NCI-H2029 treated with DMSO at 0.1 percent for 48 hours (cell line): ENCODE measurements around the gene SHROOM4.

Source experiments
- DNase-seq: peaks from one replicate; lab custom pipeline; 2025; lab: John Stamatoyannopoulos, UW

Gene SHROOM4

DNA sequence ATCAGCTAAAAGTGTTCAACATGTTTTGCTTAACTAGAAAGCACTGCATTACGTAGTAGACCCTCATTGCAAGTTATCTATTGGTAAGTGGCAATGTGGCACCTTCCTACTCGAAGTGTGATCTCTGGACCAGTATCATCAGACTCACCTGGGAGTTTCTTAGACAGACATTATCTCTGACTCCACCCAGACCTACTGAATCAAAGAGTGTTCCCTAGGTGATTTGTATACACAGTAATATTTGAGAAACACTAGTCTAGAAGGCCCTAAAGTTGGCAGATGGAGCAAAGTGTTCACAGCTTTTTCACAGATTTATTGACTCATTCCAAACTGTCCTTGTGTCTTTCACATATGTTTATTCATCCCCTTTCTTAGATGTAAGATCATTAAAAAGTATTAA is 35.7 kb downstream of the SHROOM4 start:
- no peak for DNase-seq

DNA sequence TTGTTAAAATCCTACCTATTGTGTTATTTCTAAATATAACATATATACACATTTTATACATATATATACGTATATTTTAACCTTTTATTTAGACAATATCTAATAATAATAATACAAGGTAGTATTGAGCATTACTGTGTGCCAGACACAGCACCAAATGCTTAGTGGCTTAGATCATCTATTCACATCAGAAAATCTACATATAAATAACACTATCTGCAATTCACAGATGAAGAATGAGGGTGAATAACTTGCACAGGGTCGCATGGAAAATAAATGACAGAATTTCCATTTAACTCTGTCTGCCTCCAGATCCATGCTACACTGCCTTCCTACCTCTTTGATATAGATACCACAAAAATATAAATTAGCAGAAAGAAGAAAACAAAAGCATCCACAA is 37.7 kb downstream of the SHROOM4 start:
- DNase-seq, result no peak

DNA sequence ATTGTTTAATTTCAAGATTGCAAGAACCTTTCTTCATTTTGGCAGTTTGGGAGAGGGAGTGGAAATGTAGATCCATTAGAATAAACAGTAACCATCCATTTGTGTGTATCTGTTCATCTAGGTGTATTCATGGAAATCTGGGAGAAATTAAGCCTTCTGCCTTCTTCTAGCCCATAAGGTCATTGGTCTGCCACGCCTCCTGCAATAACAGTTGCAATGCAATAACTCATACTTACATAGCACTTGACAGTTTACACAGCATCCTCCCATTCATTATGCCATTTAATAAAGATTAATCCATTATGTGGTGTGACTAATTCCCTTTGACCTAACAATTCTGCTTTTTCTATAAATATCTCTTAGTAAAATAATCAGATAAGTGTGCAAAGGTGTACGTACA is 42.6 kb downstream of the SHROOM4 start:
- no peak for DNase-seq

DNA sequence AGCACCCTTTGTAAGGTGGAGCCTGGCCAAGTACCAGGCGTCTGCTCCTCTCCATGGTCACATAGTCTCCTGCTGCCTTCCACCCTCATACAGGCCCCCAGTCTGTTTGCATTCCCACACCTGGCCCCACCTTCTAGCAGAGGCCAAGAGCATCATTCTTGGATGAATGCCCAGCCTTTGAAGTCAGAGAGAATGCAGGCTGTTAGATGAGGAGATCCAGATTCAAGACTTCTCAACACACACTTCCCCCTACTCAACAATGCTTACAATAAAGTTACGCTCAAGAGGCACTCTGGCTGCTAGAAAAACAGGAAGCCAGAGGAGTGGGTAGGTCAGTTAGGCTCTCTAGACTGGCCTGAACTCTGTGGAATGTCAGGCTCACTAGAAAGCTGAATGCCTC is 43.3 kb downstream of the SHROOM4 start:
- no peak for DNase-seq

DNA sequence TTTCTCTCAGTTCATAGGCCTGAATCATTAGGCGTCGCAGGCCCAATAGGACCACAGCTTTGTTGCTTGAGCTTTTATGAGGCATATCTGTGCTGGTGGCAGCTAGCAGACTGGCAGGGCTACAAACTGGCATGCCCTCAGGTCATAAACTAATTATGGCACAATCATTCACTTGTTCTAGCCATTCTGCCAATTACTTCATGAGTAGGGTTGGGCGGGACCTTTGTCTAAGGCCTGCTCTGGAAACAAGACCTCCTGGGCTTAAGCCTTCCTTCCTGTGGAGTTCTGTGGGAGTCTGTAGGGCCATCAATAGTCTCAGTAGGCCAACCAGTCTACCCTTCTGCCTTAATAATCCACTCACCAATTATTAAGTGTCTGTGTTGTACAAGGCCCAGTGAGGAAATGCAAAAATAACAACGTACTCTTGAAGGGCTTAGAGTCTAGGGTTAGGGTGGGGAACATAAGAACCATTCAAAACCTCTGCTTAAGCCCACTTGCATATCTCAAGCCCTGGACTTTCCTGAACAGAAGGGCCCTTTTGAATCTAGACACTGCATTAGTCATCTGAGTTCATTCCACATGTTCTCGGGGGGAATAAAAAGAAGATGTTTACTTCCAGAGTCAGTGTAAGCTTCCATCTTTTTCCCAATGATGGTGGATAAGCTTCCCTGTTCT is 44.5 kb downstream of the SHROOM4 start:
- no peak for DNase-seq

DNA sequence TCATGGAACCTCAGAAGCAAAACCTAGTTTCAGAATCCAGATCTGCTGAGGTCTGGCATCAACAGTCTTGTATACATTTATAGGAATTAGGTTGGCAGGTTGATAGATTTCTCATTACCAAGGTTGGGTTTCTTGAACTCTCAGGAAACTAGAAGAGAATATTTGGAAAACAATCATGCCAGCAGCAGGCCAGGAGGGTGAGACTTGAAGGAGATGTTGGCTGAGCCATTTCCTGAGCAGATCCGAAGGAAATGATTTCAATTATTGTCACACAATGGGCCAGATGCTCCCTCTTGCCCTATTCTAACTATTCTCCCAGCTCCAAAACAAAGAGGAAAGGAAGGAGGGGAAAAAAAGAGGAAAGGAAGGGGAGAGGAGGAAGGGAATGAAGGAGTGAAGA is 45.2 kb downstream of the SHROOM4 start:
- DNase-seq, result no peak

DNA sequence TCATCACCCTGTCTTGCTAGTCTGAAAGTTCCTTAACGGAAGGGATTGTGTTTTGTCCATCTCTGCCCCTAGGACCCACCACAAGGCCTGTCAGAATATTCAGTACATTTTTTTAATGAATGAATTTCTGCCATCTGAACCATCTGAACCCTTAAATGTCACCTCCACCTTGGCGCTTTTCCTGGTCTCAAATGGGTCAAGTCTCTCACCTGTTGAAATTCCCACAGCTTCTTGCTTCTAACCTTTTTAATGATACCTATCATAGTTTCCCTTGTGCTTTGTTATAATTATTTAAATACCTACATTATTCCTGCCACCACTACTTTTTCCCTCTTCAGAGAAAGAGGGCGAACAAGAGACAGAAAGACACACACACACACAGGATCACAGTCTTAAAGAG is 48.0 kb downstream of the SHROOM4 start:
- no peak for DNase-seq

DNA sequence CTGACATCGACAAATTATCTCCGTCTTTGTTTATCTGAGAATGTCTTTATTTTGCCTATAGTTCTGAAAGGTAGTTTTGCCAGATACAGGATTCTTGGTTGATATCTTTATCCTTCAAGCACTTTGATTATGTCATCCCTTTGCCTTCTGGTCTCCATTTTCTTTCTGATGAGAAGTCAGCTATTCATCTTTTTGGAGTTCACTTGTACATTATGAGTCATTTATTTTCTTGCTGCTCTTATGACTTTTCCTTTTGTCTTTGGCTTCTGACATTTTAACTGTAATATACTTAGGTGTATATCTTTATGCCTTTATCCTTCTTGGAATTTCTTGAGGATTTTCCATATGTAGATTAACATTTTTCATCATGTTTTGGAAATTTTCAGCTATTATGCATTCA is 51.4 kb downstream of the SHROOM4 start:
- DNase-seq, result no peak

DNA sequence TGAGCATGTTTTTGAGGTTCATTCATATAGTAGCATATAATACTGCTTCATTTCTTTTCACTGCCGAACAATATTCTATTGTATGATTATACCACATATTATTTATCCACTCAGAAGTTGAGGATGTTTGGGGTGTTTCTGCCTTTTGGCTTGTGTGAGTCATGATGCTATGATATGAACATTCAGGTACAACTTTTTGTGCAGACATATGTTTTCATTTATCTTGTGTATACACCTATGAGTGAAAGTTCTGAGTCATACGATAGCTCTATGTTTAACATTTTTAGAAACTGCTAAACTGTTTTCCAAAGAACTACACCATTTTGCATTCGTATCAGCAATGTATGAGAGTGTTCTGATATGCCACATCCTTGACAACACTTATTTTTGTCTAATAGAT is 57.7 kb downstream of the SHROOM4 start:
- no peak for DNase-seq

DNA sequence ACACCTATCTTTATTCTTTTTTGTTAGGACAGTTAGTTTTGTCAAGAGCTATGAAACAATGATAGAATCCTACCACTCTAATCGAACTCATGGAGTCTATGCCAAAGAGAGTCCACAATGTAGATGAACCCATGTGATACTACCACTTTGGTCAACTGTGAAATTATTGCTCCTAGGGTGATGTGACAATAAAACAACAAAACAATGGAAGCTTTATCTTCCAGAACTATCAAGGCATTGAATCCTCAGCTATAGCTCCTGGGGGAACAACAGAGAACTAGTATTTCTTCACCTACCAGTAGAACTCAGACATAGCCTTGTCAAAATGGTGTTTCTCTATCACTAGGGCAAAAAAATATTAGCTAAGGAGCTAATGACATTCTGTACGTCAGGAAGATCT is 62.9 kb downstream of the SHROOM4 start:
- DNase-seq, result no peak

DNA sequence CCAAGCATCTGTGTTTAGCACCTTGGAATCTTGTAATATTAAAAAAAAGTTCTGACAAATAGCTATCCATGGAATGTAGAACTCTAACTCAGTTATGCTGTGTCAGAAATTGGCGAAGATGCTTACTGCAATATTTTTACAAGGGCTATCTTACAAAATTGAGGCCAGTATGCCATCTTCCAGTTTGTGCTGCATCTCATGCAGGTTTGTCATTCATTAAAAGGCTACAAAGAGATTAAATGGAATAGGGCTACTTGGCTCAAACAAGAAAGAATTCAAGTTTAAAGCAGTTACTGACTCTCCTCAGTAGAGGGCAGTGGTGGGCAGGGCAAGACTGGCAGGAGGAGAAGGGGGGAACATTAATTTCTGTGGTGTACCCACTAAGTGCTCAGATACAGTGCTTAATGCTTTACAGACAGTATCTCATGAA is 66.5 kb downstream of the SHROOM4 start:
- DNase-seq, result no peak

DNA sequence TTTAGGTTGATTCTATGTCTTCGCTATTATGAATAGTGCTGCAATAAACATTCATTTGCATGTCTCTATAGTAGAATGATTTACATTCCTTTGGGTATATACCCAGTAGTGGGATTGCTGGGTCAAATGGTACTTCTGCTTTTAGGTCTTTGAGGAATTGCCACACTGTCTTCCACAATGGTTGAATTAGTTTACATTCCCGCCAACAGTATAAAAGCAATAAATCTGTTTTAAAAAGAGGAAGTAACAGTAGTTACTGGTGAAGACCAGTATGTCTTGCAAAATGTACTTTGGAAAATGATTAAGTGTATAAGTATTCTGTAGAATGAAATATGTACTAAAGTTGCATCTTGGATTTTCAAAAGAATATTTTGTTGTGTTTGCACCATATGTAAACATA is 77.3 kb downstream of the SHROOM4 start:
- no peak for DNase-seq

DNA sequence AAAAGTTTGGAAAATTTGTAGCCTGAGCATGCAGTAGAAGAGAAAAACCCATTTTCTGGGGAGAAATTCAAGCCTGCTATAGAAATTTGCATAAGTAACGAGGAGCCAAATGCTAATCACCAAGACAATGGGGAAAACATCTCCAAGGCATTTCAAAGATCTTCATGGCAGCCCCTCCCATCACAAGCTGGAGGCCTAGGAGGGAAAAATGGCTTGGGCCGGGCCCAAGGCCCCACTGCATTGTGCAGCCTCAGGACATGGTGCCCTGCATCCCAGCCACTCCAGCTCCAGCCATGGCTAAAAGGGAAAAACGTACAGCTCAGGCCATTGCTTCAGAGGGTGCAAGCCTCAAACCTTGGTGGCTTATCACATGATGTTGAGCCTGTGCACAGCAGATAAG is 87.7 kb downstream of the SHROOM4 start:
- DNase-seq, result no peak

DNA sequence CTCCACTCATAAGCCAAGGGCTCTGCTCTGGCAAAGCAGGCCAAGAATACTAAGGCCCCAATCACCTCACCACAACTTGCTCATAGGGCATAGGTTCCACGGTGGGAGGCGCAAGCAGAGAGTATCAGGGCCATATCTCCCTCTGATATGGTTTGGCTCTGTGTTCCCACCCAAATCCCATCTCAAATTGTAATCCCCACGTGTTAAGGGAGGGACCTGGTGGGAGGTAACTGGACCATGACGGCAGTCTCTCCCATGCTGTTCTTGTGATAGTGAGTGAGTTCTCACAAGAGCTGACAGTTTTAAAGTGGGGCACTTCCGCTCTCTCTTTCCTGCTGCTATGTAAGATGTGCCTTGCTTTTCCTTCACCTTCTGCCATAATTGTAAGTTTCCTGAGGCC is 88.7 kb downstream of the SHROOM4 start:
- no peak for DNase-seq

DNA sequence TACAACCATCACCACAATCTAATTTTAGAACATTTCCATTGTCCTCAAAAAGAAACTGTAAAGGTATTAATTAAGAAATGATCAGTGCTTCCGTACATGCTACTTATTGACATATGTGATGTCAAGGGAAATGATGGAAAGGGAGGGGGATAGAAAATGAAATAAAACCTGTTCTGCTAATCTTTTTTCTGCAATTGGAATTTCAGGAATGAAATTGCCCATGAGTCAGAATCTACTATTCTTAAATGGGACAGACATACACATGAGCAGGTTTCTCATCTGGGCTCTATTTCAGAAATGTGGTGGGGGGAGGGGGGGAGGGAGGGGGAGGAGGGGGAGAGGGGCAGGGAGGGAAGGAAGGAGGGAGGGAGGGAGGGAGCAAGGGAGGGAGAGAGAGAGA is 91.0 kb downstream of the SHROOM4 start:
- DNase-seq, result no peak

DNA sequence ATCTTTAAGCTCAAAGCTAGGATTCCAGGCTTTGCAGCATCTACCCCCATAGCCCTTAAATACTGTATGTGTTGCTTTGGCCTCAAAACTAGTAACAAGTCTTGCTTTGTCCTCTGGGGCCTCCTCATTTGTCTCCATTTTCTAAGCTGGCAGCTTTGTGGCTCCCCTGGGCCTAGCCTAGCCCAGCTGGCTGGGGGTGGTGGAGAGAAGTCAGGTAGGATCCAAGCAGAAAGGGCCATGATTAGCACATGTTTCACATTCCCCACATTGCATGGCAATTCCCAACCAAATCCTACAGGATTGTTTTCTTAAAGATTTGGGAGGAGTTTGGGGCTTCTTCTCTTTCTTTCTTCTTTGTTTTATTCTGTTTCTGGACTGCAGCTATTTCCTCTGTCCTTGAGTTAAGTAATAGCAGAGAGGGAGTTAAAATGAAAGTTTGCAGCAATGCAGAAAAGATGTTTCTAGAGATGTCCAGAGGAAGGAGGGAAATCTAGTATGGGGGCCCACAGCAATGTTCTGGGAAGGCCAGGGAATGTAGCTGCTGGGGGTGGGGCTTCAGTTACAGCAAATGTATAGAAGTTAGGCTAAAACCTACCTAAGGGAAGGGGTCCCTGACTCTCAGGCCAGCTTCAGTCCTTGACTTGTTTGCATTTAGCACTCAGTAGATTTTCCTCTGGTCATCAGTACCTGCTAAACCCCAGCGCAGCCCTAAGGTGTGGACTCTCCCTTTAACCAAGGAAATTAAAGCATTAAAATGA is 92.1 kb downstream of the SHROOM4 start:
- no peak for DNase-seq

DNA sequence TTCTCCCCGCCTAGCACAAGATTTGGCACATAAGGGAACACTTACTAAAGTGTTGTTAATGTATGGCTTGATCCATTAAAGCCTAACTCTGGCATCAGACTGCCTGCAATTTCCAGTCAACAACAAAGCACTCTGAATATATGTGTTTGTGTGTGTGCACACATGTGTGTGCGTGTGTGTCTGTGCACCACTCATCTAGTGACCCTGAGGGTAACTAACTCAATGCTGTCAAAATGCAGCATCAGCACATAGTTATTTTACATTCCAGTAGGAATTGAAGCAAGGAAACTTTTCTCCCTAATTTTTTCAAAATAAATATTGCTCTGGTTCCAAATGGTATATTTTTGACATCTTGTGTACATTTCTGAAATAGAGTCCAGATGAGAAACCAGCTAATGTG is 94.4 kb downstream of the SHROOM4 start:
- no peak for DNase-seq

DNA sequence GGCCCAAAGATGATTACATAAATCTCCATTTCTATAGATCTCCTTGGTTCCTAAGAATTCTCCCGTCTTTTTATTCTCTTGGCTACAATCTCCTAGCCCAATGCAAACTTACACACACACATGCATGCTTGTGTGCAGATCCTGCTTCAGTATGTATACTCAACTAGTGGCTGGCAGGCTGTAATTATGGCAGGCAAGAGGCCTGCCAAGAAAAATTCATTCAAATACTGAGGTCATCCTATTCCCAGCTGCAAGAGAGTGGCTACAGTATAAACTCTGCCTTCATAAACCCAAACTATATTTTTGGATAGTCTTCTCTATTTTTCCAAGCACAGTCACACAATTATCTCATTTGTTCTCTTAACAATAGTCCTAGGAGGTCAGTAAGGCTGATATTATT is 95.2 kb downstream of the SHROOM4 start:
- no peak for DNase-seq

DNA sequence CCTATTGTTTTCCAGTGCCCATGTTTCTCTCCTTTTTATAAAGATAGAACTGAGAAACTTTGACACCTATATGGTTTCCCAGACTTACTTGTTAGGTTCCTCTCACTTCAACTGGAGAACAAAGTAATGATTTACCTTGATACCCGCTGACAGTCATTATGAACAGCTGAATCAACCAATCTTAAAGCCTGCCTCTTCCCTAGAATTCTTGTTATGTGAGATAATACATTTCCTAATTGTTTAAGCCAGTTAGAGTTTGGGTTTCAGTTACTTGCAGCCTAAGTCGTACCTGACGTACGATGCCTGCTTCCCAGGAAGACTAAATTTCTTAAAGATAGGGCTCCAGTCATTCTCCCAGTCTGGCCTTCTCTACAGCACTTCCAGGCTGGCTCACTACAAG is 97.3 kb downstream of the SHROOM4 start:
- no peak for DNase-seq

DNA sequence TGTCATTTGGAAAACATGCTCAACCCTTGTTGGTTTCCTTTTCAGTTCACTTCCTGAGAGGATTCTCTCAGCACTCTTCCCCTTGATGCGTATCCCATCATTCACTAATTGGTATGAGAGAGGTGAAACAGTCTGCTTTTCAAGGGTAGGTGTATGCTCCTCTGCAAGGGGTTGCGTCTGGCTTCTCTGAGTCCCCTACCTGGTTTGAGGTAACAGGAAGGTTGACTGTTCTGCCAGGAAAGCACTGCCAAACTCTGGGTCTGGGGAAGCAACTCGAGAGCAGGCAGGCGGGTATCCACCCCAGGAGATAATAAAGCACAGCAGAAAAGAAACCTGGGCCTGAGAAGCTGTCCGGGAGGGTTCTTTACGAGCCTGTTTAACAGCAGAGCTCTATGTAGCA is 101.2 kb downstream of the SHROOM4 start:
- no peak for DNase-seq

DNA sequence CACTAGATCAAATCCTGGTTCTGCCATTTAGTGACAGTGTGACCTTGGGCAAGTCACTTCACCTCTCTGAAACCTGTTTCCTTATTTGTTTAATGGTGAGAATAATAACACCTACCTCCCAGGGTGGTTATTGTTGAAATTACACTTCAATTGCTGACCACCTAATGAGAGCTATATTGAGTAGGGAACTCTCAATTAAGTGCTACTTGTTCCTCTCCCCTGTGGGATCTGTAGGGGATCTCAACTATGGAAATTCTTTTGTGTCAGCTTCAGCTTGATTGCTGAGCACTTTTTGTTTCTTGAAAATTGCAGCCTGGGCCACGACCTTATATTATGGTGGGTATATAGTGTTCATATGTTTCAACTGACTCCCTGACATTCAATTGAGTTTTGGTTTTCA is 102.1 kb downstream of the SHROOM4 start:
- DNase-seq, result no peak

DNA sequence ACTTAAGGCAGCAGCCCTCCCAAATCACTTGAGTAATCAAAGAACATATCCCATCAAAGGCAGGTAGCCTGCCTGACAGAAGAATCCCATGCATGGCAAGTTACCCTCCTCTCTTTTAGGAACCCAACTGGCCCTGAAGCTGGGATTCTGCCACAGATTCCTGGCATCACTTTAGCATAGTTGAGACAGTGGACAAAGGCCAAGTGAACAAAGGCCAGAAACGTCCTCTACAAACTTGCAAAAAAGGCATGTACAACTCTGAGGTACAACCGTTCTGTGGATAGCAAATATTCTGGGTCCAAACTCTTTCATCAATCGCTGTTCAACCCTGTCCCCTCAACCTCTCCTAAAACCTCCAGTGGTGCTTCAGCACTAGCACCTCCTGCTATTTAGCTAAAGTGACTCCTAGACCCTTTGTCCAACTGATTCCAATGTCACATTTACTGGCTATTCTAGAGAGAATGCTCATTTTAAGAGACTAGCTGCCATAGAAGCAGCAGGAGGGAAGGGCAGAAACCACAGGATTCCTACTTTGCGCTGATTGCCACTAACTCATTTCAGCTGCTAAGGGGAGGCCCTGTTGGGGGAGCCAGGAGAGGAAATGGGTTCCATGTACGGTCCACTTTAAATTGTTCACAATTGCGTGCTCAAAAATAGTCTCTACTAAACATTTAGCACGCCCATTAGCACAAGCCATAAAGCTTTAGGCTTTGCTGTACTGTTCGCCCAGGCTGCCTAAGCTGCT is 105.9 kb downstream of the SHROOM4 start:
- no peak for DNase-seq

DNA sequence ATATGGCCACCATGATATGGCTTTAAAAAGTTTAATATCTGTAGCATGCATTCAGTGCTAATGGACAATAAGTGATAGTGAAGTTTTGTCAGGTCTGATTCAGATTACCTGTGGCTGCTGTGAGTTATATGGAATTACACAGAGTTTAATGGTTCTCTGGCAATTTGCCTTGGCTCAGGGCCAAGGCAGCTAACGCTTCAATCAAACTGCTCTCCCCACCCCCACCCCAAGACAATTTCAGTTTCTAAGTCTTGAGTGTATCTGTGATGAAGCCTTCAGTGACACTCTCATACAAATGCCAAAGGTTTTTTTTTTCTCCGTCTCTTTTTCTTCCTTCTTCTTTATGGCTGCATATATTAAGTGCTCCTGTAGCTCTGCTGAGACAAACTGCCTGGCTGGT is 106.6 kb downstream of the SHROOM4 start:
- no peak for DNase-seq
